Measurements from ENCODE around the gene TSACC.

Gene TSACC

DNA sequence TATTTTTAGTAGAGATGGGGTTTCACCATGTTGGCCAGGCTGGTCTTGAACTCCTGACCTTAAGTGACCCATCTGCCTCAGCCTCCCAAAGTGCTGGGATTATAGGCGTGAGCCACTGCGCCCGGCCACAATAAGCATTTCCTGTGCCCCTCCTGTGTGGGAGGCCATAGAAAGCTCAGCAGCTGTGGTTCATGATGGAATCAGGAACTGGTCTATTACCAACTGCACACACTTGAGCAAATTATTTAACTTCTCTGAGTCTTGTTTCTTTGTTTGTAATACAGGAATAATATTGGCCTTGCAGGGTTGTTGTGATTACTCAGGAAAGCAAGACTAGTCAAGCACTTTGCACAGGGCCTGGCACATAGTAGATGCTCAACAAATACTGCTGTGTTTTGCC is 45.7 kb downstream of the TSACC start:
- no peak overlapping the region for H3K27ac ChIP-seq
- no peaks in the 10 kb centered on the region for H3K9me3 ChIP-seq (ENCODE audit: low read depth, low read length)
- no peak overlapping the region for H3K4me3 ChIP-seq
- no peaks in the 10 kb centered on the region for H3K36me3 ChIP-seq (ENCODE audit: insufficient read depth, low read length)
- no peak for TF ChIP-seq POLR2AphosphoS5 (IDR thresholded peaks at IDR 0.05; ENCODE audit: borderline replicate concordance, low read depth, low read length)
- TF ChIP-seq FOXP2 (optimal IDR thresholded peaks at IDR 0.05; ENCODE audit: control extremely low read depth, extremely low read length, insufficient read depth) = no peak
- TF ChIP-seq EZH2 (IDR thresholded peaks at IDR 0.05) = no peak
- no peak for DNase-seq (ENCODE audit: low read depth, low spot score)
- H3K9ac ChIP-seq (ENCODE audit: insufficient read length) = no peak overlapping the region

DNA sequence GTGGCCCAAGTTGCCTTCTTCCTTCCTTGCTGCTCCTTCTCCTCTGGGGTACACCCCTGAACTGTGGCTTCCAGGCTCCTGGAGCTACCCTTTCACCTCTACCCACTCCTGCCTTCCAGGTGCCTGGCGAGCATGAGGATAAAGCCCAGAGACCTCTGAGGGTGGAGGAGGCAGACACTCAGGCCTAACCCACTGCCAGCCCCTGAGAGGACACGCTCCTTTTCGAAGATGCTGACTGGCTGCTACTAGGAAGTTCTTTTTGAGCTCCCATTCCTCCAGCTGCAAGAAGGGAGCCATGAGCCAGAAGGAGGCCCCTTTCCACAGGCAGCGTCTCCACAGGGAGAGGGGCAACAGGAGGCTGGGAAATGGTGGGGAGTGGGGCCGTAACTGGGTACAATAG is 46.3 kb downstream of the TSACC start:
- Histone ChIP-seq H3K27ac (no peak overlapping the region), H3K4me3 (no peak overlapping the region), H3K9ac (ENCODE audit: insufficient read length) (no peak overlapping the region), H3K9me3 (ENCODE audit: low read depth, low read length) (no peaks in the 10 kb centered on the region), H3K36me3 (ENCODE audit: insufficient read depth, low read length) (no peaks in the 10 kb centered on the region)
- TF ChIP-seq FOXP2 (optimal IDR thresholded peaks at IDR 0.05; ENCODE audit: control extremely low read depth, extremely low read length, insufficient read depth) = no peak
- no peak for TF ChIP-seq EZH2 (IDR thresholded peaks at IDR 0.05)
- TF ChIP-seq POLR2AphosphoS5 (IDR thresholded peaks at IDR 0.05; ENCODE audit: borderline replicate concordance, low read depth, low read length) = no peak
- DNase-seq (ENCODE audit: low read depth, low spot score) = no peak

GRCh38 chr1:156385534-156386031 is 47.3 kb downstream of the TSACC start:
- TF ChIP-seq EZH2 (IDR thresholded peaks at IDR 0.05) (no peak), POLR2AphosphoS5 (IDR thresholded peaks at IDR 0.05; ENCODE audit: borderline replicate concordance, low read depth, low read length) (no peak), FOXP2 (optimal IDR thresholded peaks at IDR 0.05; ENCODE audit: control extremely low read depth, extremely low read length, insufficient read depth) (no peak)
- H3K36me3 ChIP-seq (ENCODE audit: insufficient read depth, low read length) = no peaks in the 10 kb centered on the region
- H3K4me3 ChIP-seq = no peak overlapping the region
- H3K9me3 ChIP-seq (ENCODE audit: low read depth, low read length) = no peaks in the 10 kb centered on the region
- DNase-seq (ENCODE audit: low read depth, low spot score) = no peak
- no peak overlapping the region for H3K27ac ChIP-seq
- no peak overlapping the region for H3K9ac ChIP-seq (ENCODE audit: insufficient read length)

- H3K9ac ChIP-seq (ENCODE audit: insufficient read length) = no peak overlapping the region
- no peaks in the 10 kb centered on the region for H3K9me3 ChIP-seq (ENCODE audit: low read depth, low read length)
- TF ChIP-seq EZH2 (IDR thresholded peaks at IDR 0.05) (no peak), POLR2AphosphoS5 (IDR thresholded peaks at IDR 0.05; ENCODE audit: borderline replicate concordance, low read depth, low read length) (no peak), FOXP2 (optimal IDR thresholded peaks at IDR 0.05; ENCODE audit: control extremely low read depth, extremely low read length, insufficient read depth) (no peak)
- no peak overlapping the region for H3K27ac ChIP-seq
- DNase-seq (ENCODE audit: low read depth, low spot score) = no peak
- H3K36me3 ChIP-seq (ENCODE audit: insufficient read depth, low read length) = no peaks in the 10 kb centered on the region
- H3K4me3 ChIP-seq = no peak overlapping the region
Observed at GRCh38 chr1:156386134-156386901, 48.0 kb downstream of the TSACC start.

DNA sequence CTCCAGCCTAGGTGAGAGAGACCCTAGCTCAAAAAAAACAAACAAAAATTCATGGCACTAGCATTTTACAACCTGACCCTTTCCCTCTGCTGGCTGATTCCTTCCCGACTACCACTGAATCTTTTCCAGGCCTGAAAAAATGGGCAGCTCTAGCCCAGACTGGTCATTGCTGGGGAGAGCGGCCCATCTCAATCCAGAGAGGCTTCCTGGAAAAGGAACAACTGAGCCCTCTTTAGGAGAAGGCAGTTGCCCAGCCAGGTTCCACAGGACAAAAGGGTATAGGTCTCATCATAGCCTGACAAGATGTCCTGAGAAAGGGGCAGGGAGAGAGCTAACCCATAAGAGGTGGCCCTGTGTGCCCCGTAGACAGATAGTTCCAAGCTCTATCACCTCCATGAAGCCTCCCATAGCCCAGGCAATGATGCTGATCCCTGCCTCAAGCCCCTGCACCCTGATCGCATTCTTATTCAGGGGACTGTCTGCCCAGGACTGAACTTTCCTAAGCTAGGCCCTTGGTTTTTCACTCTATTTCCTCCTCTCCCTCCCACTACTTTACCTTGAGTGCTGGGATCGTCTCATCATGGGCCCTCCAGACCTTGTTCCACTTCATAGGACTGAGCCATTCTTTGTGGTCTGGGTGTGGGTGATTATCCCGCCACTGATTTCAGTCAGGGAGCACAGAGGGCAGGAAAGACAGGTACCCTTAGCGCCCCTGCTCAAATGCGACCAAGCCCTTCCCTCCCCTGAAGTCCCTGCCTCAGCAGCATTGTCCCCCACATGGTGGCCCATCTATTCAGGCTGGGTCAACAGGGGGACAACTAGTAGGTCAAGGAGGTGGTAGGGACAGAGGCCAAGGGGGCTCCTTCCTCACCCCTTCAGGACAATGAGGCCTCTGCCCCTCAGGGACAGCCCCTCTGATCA is 48.9 kb downstream of the TSACC start:
- Histone ChIP-seq H3K27ac (no peak overlapping the region), H3K4me3 (no peak overlapping the region), H3K9me3 (ENCODE audit: low read depth, low read length) (no peaks in the 10 kb centered on the region), H3K9ac (ENCODE audit: insufficient read length) (no peak overlapping the region), H3K36me3 (ENCODE audit: insufficient read depth, low read length) (no peaks in the 10 kb centered on the region)
- DNase-seq (ENCODE audit: low read depth, low spot score) = no peak
- TF ChIP-seq POLR2AphosphoS5 (IDR thresholded peaks at IDR 0.05; ENCODE audit: borderline replicate concordance, low read depth, low read length) (no peak), EZH2 (IDR thresholded peaks at IDR 0.05) (no peak), FOXP2 (optimal IDR thresholded peaks at IDR 0.05; ENCODE audit: control extremely low read depth, extremely low read length, insufficient read depth) (no peak)

DNA sequence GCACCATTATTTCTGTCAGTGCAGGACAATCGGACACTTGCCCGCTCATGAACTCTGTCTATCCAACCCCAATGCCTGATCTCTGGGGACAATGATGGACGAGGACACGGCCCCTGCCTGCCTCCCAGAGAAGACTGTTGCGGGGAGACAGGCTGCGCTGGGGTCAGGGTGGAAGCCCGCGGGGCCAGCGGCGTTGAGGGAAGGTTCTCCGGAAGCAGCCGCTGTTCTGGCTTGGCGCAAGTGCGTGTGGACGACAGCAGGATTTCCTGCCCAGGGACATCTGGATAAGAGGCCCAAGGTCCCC is 49.5 kb downstream of the TSACC start:
- TF ChIP-seq POLR2AphosphoS5 (IDR thresholded peaks at IDR 0.05; ENCODE audit: borderline replicate concordance, low read depth, low read length) (no peak), EZH2 (IDR thresholded peaks at IDR 0.05) (no peak), FOXP2 (optimal IDR thresholded peaks at IDR 0.05; ENCODE audit: control extremely low read depth, extremely low read length, insufficient read depth) (no peak)
- H3K27ac ChIP-seq = no peak overlapping the region
- no peak overlapping the region for H3K4me3 ChIP-seq
- no peaks in the 10 kb centered on the region for H3K9me3 ChIP-seq (ENCODE audit: low read depth, low read length)
- no peak overlapping the region for H3K9ac ChIP-seq (ENCODE audit: insufficient read length)
- no peak for DNase-seq (ENCODE audit: low read depth, low spot score)
- no peaks in the 10 kb centered on the region for H3K36me3 ChIP-seq (ENCODE audit: insufficient read depth, low read length)

GRCh38 chr1:156388174-156389137 is 50.1 kb downstream of the TSACC start:
- no peak for TF ChIP-seq FOXP2 (optimal IDR thresholded peaks at IDR 0.05; ENCODE audit: control extremely low read depth, extremely low read length, insufficient read depth)
- no peak for TF ChIP-seq EZH2 (IDR thresholded peaks at IDR 0.05)
- no peak for TF ChIP-seq POLR2AphosphoS5 (IDR thresholded peaks at IDR 0.05; ENCODE audit: borderline replicate concordance, low read depth, low read length)
- H3K4me3 ChIP-seq = no peak overlapping the region
- no peak for DNase-seq (ENCODE audit: low read depth, low spot score)
- H3K9ac ChIP-seq (ENCODE audit: insufficient read length) = no peak overlapping the region
- H3K36me3 ChIP-seq (ENCODE audit: insufficient read depth, low read length) = no peaks in the 10 kb centered on the region
- no peaks in the 10 kb centered on the region for H3K9me3 ChIP-seq (ENCODE audit: low read depth, low read length)
- H3K27ac ChIP-seq = no peak overlapping the region
